SK-N-SH treated with all-trans-retinoic acid at 6 μM for 48 hours (cell line): ENCODE measurements around the gene SLC7A7.
"Not testable (repeated sequence)": the region's sequence is repeated elsewhere in the genome, so short reads cannot be mapped to it uniquely, and the experiment has no call there.

Experiments
- ATAC-seq: fragments of 200-7000 bp; cut with Tn5 transposase; 3 replicates; pipeline ENCODE4 v1.9.1; 2020; ENCODE audit warnings: mild to moderate bottlenecking, moderate library complexity
- ARNTL ChIP-seq: fragments of 450-650 bp; formaldehyde crosslinking; IDR thresholded peaks from 2 replicates; pipeline ENCODE4 v1.5.0; 2020; ENCODE audit warnings: low read depth, mild to moderate bottlenecking, moderate library complexity, borderline replicate concordance
- BACH2 ChIP-seq: fragments of 250-450 bp; sonication (Bioruptor Pico); IDR thresholded peaks from 2 replicates; pipeline ENCODE4 v1.9.0; 2021; ENCODE audit warnings: mild to moderate bottlenecking, borderline replicate concordance
- CSDC2 ChIP-seq: fragments of 250-450 bp; sonication (Bioruptor Pico); IDR thresholded peaks from 2 replicates; pipeline ENCODE4 v1.5.0; 2020; ENCODE audit warnings: mild to moderate bottlenecking, moderate library complexity
- ESRRG ChIP-seq: fragments of 250-450 bp; sonication (Bioruptor Pico); IDR thresholded peaks from 2 replicates; pipeline ENCODE4 v1.6.1; 2021; ENCODE audit warnings: mild to moderate bottlenecking
- GLIS3 ChIP-seq: fragments of 250-450 bp; sonication (Bioruptor Pico); IDR thresholded peaks from 2 replicates; pipeline ENCODE4 v1.5.0; 2020; ENCODE audit warnings: mild to moderate bottlenecking, moderate library complexity
- ISL1 ChIP-seq: fragments of 250-450 bp; sonication (Bioruptor Pico); IDR thresholded peaks from 2 replicates; pipeline ENCODE4 v2.1.2; 2022; ENCODE audit warnings: mild to moderate bottlenecking, moderate library complexity
- OSR1 ChIP-seq: fragments of 250-450 bp; sonication (Bioruptor Pico); IDR thresholded peaks from 2 replicates; pipeline ENCODE4 v1.8.0; 2022; ENCODE audit warnings: moderate library complexity, mild to moderate bottlenecking, inconsistent platforms
- PPARA ChIP-seq: fragments of 250-450 bp; sonication (Bioruptor Pico); IDR thresholded peaks from 2 replicates; pipeline ENCODE4 v1.5.0; 2020; ENCODE audit warnings: mild to moderate bottlenecking, borderline replicate concordance
- RARB ChIP-seq: fragments of 250-450 bp; sonication (Bioruptor Pico); IDR thresholded peaks from 2 replicates; pipeline ENCODE4 v1.8.0; 2021; ENCODE audit warnings: mild to moderate bottlenecking, moderate library complexity
- SNAI2 ChIP-seq: fragments of 250-450 bp; sonication (Bioruptor Pico); IDR thresholded peaks from 2 replicates; pipeline ENCODE4 v1.5.0; 2020; ENCODE audit warnings: mild to moderate bottlenecking, moderate library complexity
- TCF4 ChIP-seq: fragments of 250-450 bp; sonication (Bioruptor Pico); IDR thresholded peaks from 2 replicates; pipeline ENCODE4 v1.8.0; 2021; ENCODE audit warnings: mild to moderate bottlenecking, moderate library complexity, borderline replicate concordance
- TOX ChIP-seq: fragments of 250-450 bp; sonication (Bioruptor Pico); IDR thresholded peaks from 2 replicates; pipeline ENCODE4 v1.8.0; 2021; ENCODE audit warnings: mild to moderate bottlenecking, moderate library complexity, borderline replicate concordance
- ZC3H10 ChIP-seq: fragments of 250-450 bp; sonication (Bioruptor Pico); IDR thresholded peaks from 2 replicates; pipeline ENCODE4 v1.5.1; 2021; ENCODE audit warnings: mild to moderate bottlenecking, moderate library complexity
- ZFP3 ChIP-seq: fragments of 250-450 bp; sonication (Bioruptor Pico); IDR thresholded peaks from 2 replicates; pipeline ENCODE4 v1.5.0; 2020; ENCODE audit warnings: mild to moderate bottlenecking, moderate library complexity
- ZFP30 ChIP-seq: fragments of 450-650 bp; formaldehyde crosslinking; IDR thresholded peaks from 2 replicates; pipeline ENCODE4 v1.5.0; 2022; ENCODE audit warnings: mild to moderate bottlenecking, moderate library complexity
- ZNF8 ChIP-seq: fragments of 450-650 bp; formaldehyde crosslinking; IDR thresholded peaks from 2 replicates; pipeline ENCODE4 v1.5.0; 2020; ENCODE audit warnings: mild to moderate bottlenecking, moderate library complexity
- TF ChIP-seq, protein P1 (sequence below): fragments of 250-450 bp; sonication (Bioruptor Pico); IDR thresholded peaks from 2 replicates; pipeline ENCODE4 v1.8.0; 2020; ENCODE audit warnings: mild to moderate bottlenecking, moderate library complexity, borderline replicate concordance
- TF ChIP-seq, protein P2 (sequence below): fragments of 250-450 bp; sonication (Bioruptor Pico); IDR thresholded peaks from 2 replicates; pipeline ENCODE4 v1.5.1; 2021; ENCODE audit warnings: mild to moderate bottlenecking, moderate library complexity
- TF ChIP-seq, protein P3 (sequence below): fragments of 250-450 bp; sonication (Bioruptor Pico); IDR thresholded peaks from 2 replicates; pipeline ENCODE4 v1.5.0; 2020; ENCODE audit warnings: mild to moderate bottlenecking, moderate library complexity
- TF ChIP-seq, protein P4 (sequence below): fragments of 250-450 bp; sonication (Bioruptor Pico); IDR thresholded peaks from 2 replicates; pipeline ENCODE4 v1.8.0; 2021; ENCODE audit warnings: low read depth, mild to moderate bottlenecking, moderate library complexity, borderline replicate concordance

The SLC7A7 gene

DNA sequence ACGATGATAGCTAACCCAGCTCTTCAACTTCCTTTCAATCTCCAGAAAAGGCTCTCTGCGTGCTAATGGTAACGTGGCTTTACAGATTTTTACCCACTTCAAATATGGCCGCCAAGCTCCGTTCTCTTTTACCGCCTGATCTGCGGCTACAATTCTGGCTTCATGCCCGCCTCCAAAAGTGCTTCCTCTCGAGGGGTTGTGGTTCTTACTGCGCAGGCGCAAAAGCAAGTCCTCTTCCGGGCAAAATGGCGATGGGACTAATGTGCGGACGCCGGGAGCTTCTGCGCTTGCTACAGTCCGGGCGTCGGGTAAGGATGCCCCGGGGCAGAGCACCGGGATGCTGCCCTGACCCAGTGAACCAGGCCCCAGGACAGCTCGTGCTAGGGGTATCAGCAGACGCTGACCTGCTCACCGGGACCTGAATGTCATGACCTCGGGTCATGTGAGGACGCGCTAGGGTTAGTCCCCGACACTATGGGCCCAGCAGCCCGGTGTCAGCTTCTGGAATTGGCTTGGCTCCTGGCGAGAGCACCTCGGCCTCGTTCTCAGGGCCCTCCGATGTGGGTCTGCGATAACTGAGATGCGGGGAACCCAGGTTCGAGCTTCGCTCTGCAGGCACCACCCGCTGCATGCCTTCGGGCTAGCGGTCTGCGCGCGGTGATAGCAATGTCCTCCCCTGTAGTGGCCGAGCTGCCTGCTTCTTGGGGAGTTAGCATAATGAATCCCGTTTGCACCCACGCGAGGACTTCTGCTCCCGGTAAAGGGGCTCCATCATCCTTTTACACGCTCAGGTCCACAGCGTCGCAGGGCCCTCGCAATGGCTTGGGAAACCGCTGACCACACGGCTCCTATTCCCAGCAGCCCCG is 48.5 kb downstream of the SLC7A7 start, which contains the start of gene OXA1L:
TSS of gene OXA1L (plus strand) at position 232 of the 866 bp plus-strand sequence. CDS start at position 246, 14 bp downstream.
- ATAC-seq: peak; percentile 94
- TF ChIP-seq, protein P1, sequence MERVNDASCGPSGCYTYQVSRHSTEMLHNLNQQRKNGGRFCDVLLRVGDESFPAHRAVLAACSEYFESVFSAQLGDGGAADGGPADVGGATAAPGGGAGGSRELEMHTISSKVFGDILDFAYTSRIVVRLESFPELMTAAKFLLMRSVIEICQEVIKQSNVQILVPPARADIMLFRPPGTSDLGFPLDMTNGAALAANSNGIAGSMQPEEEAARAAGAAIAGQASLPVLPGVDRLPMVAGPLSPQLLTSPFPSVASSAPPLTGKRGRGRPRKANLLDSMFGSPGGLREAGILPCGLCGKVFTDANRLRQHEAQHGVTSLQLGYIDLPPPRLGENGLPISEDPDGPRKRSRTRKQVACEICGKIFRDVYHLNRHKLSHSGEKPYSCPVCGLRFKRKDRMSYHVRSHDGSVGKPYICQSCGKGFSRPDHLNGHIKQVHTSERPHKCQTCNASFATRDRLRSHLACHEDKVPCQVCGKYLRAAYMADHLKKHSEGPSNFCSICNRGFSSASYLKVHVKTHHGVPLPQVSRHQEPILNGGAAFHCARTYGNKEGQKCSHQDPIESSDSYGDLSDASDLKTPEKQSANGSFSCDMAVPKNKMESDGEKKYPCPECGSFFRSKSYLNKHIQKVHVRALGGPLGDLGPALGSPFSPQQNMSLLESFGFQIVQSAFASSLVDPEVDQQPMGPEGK (CRISPR knock-in tag): no peak
- no peak for TF ChIP-seq TOX
- TF ChIP-seq, protein P2, sequence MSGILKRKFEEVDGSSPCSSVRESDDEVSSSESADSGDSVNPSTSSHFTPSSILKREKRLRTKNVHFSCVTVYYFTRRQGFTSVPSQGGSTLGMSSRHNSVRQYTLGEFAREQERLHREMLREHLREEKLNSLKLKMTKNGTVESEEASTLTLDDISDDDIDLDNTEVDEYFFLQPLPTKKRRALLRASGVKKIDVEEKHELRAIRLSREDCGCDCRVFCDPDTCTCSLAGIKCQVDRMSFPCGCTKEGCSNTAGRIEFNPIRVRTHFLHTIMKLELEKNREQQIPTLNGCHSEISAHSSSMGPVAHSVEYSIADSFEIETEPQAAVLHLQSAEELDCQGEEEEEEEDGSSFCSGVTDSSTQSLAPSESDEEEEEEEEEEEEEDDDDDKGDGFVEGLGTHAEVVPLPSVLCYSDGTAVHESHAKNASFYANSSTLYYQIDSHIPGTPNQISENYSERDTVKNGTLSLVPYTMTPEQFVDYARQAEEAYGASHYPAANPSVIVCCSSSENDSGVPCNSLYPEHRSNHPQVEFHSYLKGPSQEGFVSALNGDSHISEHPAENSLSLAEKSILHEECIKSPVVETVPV (CRISPR knock-in tag): no peak
- TF ChIP-seq CSDC2: no peak
- no peak for TF ChIP-seq ZNF8 (CRISPR knock-in tag)
- TF ChIP-seq RARB: no peak
- no peak for TF ChIP-seq ZFP3 (CRISPR knock-in tag)
- no peak for TF ChIP-seq GLIS3 (CRISPR knock-in tag)
- no peak for TF ChIP-seq ZC3H10
- TF ChIP-seq ISL1 (CRISPR knock-in tag): no peak
- TF ChIP-seq BACH2 (CRISPR knock-in tag): no peak
- peak; percentile 56; the same call in 1 of the 2 replicates for TF ChIP-seq PPARA (CRISPR knock-in tag)
- TF ChIP-seq ZFP30 (CRISPR knock-in tag): no peak
- no peak for TF ChIP-seq OSR1 (CRISPR knock-in tag)
- TF ChIP-seq ESRRG: no peak
- TF ChIP-seq SNAI2 (CRISPR knock-in tag): peak; percentile 83

DNA sequence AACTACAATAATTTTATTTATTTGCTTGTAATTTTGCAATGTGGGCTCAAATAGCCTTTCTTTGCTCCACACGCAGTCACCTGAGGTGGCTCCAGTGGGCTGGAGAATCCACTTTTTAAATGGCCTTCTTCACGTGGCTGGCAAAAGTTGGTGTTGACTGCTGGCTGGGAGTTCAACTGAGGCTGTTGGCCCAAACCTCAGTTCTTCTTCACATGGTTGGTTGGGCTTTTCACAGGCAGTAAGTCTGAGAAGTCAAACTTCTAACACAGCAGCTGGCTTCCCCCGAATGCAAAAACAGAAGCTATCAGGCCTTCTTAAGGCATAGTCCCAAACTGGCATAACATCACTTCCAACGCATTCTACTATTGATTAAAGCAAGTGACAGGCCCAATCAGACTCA is 50.9 kb downstream of the SLC7A7 start:
- TF ChIP-seq BACH2 (CRISPR knock-in tag): no peak
- TF ChIP-seq, protein P3, sequence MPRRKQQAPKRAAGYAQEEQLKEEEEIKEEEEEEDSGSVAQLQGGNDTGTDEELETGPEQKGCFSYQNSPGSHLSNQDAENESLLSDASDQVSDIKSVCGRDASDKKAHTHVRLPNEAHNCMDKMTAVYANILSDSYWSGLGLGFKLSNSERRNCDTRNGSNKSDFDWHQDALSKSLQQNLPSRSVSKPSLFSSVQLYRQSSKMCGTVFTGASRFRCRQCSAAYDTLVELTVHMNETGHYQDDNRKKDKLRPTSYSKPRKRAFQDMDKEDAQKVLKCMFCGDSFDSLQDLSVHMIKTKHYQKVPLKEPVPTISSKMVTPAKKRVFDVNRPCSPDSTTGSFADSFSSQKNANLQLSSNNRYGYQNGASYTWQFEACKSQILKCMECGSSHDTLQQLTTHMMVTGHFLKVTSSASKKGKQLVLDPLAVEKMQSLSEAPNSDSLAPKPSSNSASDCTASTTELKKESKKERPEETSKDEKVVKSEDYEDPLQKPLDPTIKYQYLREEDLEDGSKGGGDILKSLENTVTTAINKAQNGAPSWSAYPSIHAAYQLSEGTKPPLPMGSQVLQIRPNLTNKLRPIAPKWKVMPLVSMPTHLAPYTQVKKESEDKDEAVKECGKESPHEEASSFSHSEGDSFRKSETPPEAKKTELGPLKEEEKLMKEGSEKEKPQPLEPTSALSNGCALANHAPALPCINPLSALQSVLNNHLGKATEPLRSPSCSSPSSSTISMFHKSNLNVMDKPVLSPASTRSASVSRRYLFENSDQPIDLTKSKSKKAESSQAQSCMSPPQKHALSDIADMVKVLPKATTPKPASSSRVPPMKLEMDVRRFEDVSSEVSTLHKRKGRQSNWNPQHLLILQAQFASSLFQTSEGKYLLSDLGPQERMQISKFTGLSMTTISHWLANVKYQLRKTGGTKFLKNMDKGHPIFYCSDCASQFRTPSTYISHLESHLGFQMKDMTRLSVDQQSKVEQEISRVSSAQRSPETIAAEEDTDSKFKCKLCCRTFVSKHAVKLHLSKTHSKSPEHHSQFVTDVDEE (CRISPR knock-in tag): no peak
- TF ChIP-seq TCF4 (CRISPR knock-in tag): no peak
- TF ChIP-seq ARNTL (CRISPR knock-in tag): no peak
- TF ChIP-seq ZC3H10: no peak
- ATAC-seq: no peak

DNA sequence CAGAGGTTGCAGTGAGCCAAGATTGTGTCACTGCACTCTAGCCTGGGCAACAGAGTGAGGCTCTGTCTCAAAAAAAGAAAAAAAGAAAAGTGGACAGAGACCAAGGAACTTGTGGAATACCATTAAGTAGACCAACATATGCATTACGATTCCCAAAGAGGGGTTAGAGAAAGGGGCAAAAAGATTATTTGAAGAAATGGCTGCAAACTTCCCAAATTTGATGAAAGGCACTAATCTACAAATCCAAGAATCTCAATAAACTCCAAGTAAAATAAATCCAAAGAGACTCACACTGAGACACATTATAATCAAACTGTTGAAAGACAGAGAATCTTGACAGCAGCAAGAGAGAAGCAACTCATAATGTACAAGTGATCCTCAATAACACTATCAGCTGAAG is 53.5 kb downstream of the SLC7A7 start:
- ATAC-seq: no peak
- TF ChIP-seq ZNF8 (CRISPR knock-in tag) (no peak), ZC3H10 (no peak), OSR1 (CRISPR knock-in tag) (no peak), ZFP3 (CRISPR knock-in tag) (no peak), ISL1 (CRISPR knock-in tag) (no peak), TCF4 (CRISPR knock-in tag) (no peak), ARNTL (CRISPR knock-in tag) (no peak), ESRRG (no peak)
- TF ChIP-seq, protein P4, sequence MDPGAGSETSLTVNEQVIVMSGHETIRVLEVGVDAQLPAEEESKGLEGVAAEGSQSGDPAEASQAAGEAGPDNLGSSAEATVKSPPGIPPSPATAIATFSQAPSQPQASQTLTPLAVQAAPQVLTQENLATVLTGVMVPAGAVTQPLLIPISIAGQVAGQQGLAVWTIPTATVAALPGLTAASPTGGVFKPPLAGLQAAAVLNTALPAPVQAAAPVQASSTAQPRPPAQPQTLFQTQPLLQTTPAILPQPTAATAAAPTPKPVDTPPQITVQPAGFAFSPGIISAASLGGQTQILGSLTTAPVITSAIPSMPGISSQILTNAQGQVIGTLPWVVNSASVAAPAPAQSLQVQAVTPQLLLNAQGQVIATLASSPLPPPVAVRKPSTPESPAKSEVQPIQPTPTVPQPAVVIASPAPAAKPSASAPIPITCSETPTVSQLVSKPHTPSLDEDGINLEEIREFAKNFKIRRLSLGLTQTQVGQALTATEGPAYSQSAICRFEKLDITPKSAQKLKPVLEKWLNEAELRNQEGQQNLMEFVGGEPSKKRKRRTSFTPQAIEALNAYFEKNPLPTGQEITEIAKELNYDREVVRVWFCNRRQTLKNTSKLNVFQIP (CRISPR knock-in tag): no peak
- TF ChIP-seq, protein P2 (CRISPR knock-in tag): no peak
- TF ChIP-seq, all 23 proteins: peak for 0

DNA sequence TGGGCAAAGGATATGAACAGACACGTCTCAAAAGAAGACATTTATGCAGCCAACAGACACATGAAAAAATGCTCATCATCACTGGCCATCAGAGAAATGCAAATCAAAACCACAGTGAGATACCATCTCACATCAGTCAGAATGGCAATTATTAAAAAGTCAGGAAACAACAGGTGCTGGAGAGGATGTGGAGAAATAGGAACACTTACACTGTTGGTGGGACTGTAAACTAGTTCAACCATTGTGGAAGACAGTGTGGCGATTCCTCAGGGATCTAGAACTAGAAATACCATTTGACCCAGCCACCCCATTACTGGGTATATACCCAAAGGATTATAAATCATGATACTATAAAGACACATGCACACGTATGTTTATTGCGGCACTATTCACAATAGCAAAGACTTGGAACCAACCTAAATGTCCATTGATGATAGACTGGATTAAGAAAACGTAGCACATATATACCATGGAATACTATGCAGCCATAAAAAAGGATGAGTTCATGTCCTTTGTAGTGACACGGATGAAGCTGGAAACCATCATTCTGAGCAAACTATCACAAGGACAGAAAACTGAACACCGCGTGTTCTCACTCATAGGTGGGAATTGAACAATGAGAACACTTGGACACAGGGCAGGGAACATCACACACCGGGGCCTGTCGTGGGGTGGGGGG is 57.1 kb downstream of the SLC7A7 start:
- ATAC-seq: not testable (repeated sequence)
